ENCODE data around the gene DYNLT3.

DYNLT3 gene

DNA sequence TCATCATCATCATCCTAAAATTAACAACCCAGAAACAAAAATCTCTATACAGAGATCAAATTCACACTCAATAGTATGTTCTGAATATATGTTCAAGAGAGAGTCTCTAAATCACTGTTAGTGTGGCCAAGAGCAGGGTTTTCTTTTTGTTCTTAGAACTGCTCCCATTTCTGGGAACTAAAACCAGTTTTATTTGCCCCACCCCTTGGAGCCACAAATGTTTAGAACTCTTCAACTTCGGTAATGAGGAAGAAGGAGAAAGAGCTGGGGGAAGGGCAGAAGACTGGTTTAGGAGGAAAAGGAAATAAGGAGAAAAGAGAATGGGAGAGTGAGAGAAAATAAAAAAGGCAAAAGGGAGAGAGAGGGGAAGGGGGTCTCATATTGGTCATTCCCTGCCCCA, 35.3 kb downstream of the DYNLT3 start:
- TF ChIP-seq, protein P1, sequence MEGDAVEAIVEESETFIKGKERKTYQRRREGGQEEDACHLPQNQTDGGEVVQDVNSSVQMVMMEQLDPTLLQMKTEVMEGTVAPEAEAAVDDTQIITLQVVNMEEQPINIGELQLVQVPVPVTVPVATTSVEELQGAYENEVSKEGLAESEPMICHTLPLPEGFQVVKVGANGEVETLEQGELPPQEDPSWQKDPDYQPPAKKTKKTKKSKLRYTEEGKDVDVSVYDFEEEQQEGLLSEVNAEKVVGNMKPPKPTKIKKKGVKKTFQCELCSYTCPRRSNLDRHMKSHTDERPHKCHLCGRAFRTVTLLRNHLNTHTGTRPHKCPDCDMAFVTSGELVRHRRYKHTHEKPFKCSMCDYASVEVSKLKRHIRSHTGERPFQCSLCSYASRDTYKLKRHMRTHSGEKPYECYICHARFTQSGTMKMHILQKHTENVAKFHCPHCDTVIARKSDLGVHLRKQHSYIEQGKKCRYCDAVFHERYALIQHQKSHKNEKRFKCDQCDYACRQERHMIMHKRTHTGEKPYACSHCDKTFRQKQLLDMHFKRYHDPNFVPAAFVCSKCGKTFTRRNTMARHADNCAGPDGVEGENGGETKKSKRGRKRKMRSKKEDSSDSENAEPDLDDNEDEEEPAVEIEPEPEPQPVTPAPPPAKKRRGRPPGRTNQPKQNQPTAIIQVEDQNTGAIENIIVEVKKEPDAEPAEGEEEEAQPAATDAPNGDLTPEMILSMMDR (IDR thresholded peaks at IDR 0.05; ENCODE audit: insufficient read depth, low read length, missing control alignments): no peak
- ChIA-PET CTCF (no interaction called here), POLR2A (no interaction called here)
- H3K4me3 ChIP-seq (ENCODE audit: low read depth, low read length): no peak overlapping the region
- no peak for DNase-seq (ENCODE audit: low read depth, low spot score)

DNA sequence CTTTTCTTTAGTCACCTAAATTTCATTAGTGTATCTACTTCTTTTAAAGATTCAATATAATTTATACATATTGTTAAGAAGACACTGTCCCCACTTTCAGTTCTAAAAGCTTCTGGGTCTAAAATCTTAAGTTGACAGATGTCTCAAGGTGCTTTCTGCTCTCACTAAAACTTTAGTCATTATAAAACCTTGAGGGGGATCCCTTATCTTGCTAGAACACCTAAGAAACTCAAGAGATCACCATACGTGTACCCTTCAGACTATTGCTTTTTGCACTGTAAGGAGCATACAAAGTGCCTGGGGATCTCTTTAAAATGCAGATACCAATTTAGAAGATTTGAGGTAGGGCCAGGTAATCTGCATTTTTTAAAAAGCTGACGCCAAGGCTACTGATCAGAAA, 37.4 kb downstream of the DYNLT3 start:
- H3K4me3 ChIP-seq (ENCODE audit: low read depth, low read length): no peak overlapping the region
- POLR2A ChIA-PET: no interaction called here
- DNase-seq (ENCODE audit: low read depth, low spot score): no peak
- TF ChIP-seq, protein P1 (IDR thresholded peaks at IDR 0.05; ENCODE audit: insufficient read depth, low read length, missing control alignments): no peak
- CTCF ChIA-PET: no interaction called here

DNA sequence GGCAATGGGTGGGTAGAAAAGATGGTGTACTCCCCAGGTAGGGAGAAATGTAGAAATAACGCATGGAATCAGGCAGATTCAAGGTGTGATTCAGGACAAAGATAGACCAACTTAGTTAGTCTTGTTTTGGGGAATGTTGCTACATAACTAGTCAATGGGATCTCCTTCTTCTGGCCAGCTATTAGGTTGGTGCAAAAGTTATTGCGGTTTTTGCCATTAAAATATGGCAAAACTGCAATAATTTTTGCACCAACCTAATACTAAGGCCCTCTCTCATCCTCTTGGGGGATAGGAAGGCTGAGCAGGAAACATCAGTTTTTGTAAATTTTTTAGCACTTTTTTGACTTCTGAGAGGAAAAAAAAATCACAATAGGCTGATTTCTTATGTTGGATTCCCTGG, 44.3 kb downstream of the DYNLT3 start:
- TF ChIP-seq, protein P1 (IDR thresholded peaks at IDR 0.05; ENCODE audit: insufficient read depth, low read length, missing control alignments): no peak
- ChIA-PET CTCF (interaction anchor here (0.8 to 1.7 kb wide), 2 partner anchors 19 to 22 kb away, joined by 3 to 5 read pairs; no protein-coding TSS in a partner anchor), POLR2A (no interaction called here)
- H3K4me3 ChIP-seq (ENCODE audit: low read depth, low read length): no peak overlapping the region
- DNase-seq (ENCODE audit: low read depth, low spot score): no peak

DNA sequence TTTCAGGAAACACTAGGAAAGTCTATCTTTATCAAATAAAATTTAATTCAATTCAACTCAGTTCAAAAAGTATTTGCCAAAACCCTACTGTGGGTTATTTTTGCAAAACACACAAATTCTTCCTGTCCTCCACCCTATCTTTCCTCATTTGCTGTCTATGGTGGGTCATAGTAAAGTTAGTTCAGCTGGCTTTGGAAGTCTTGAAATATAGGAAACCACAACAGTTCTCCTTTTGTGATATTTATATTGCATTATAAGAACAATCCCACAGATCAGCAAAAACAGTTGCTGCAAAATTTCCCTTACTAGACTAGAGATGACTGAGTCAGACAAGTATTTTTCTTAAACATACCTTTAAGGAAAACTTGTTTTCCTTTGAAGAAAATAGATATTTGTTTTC, 45.3 kb downstream of the DYNLT3 start:
- ChIA-PET CTCF (no interaction called here), POLR2A (no interaction called here)
- TF ChIP-seq, protein P1 (IDR thresholded peaks at IDR 0.05; ENCODE audit: insufficient read depth, low read length, missing control alignments): no peak
- no peak overlapping the region for H3K4me3 ChIP-seq (ENCODE audit: low read depth, low read length)
- DNase-seq (ENCODE audit: low read depth, low spot score): no peak

DNA sequence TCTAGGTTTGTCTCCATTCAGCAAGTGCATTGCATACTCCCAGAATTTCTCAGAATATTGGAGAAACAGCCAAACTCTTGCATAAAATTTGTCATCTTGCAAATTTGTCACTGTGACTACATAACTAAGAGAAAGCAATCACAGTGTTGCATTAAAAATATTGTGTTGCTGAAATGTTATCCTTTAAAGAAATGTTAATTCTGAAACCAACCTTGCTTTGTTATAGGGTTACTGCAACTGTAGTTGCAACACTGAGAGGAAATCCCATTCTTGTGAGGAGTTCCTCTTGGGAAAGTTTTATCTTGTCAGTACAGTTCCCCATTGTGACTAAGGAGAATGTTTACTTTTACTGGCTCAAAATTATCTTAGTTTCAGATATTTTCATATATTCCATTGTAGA, 46.7 kb downstream of the DYNLT3 start:
- no peak overlapping the region for H3K4me3 ChIP-seq (ENCODE audit: low read depth, low read length)
- no peak for DNase-seq (ENCODE audit: low read depth, low spot score)
- POLR2A ChIA-PET: no interaction called here
- TF ChIP-seq, protein P1 (IDR thresholded peaks at IDR 0.05; ENCODE audit: insufficient read depth, low read length, missing control alignments): no peak
- CTCF ChIA-PET: no interaction called here

DNA sequence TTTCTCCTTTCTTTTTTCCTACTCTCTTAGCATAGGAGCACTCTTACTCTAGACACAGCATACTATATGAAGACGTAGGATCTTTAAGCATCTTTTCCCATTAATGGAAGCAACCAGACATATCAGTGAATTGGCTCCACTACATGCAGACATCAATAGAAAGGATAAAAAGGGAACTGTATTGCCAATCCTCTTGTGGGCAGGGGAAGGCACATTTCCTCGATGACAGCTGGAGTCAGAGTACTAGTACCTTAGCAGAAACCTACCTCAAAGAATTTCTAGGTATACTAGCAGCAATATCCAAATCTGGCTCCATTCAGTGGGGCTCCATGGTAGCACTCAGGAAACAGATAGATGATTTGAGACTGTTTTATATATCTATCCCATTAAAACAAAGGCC, 47.4 kb downstream of the DYNLT3 start:
- no peak for DNase-seq (ENCODE audit: low read depth, low spot score)
- ChIA-PET CTCF (no interaction called here), POLR2A (no interaction called here)
- TF ChIP-seq, protein P1 (IDR thresholded peaks at IDR 0.05; ENCODE audit: insufficient read depth, low read length, missing control alignments): no peak
- H3K4me3 ChIP-seq (ENCODE audit: low read depth, low read length): no peak overlapping the region

Data from AG04449 (cell line).